A549 (cell line): ENCODE data around the gene ZNF184. TPM values are rescaled to one million over a fixed set of nuclear protein-coding genes. Genes with fewer than 3 reads are reported as not detected.
A peak's percentile ranks its signal among the peaks of the same experiment; 100 is the strongest.

Experiments used
- ATAC-seq, 2 experiments: fragments of 200-7000 bp in 1 of 2; fragments of >200 bp in 1 of 2; cut with Nextera tagmentation in 1 of 2; cut with Tn5 transposase in 1 of 2; 3 replicates each; pipeline versions ENCODE4 v1.8.0 to v1.9.1; 2018 to 2020; ENCODE audit warnings: mild to moderate bottlenecking in 1 of 2, moderate library complexity in 1 of 2
- CTCF ChIA-PET: fragments of 300-600 bp; sonication (Branson Sonifier 250); formaldehyde crosslinking; extraction: SDS; loops from one replicate; lab custom pipeline; 2021; ENCODE audit warnings: antibody characterized with exemption, inconsistent platforms; lab: Yijun Ruan, JAX
- POLR2A ChIA-PET: fragments of 350-600 bp; formaldehyde crosslinking; extraction: SDS; loops from one replicate; lab custom pipeline; 2021; ENCODE audit warnings: antibody characterized with exemption, inconsistent platforms; lab: Yijun Ruan, JAX
- DNase-seq, 2 experiments: peaks; one replicate each; pipeline versions ENCODE4 v3.0.0 to v3.0.0-alpha.2; 2011 to 2016; ENCODE audit warnings: low read depth in 1 of 2, low spot score in 1 of 2
- FAIRE-seq: peaks from 2 replicates; lab custom pipeline; 2011; peaks lifted over from hg19 to GRCh38; lab: Jason Lieb, UNC
- H3K27ac ChIP-seq, 2 experiments: fragments of >200 bp; sonication (Bioruptor Twin); formaldehyde crosslinking; 3 replicates each; pipeline ENCODE4 v1.5.1; 2016 to 2017
- H3K4me1 ChIP-seq: fragments of >200 bp; sonication (Bioruptor Twin); formaldehyde crosslinking; 3 replicates; pipeline ENCODE4 v1.6.1; 2016
- H3K4me2 ChIP-seq: fragments of >200 bp; sonication (Bioruptor Twin); formaldehyde crosslinking; 3 replicates; pipeline ENCODE4 v1.6.1; 2016
- H3K4me3 ChIP-seq: fragments of >200 bp; sonication (Bioruptor Twin); formaldehyde crosslinking; 3 replicates; pipeline ENCODE4 v1.5.1; 2016
- H3K9me3 ChIP-seq: fragments of >200 bp; sonication (Bioruptor Twin); formaldehyde crosslinking; 3 replicates; pipeline ENCODE4 v1.6.1; 2016
- BHLHE40 ChIP-seq: IDR thresholded peaks from 2 replicates; pipeline ENCODE4 v1.6.1; 2012; ENCODE audit warnings: low read depth, low read length, inconsistent platforms
- CBX2 ChIP-seq: fragments of 200-600 bp; sonication (generic); IDR thresholded peaks from 2 replicates; pipeline ENCODE4 v1.6.1; 2016; ENCODE audit warnings: low read depth, mild to moderate bottlenecking, borderline replicate concordance
- ESRRA ChIP-seq: fragments of 150-350 bp; IDR thresholded peaks from 2 replicates; pipeline ENCODE4 v1.6.1; 2014; ENCODE audit warnings: mild to moderate bottlenecking, low read length, borderline replicate concordance
- FOSL2 ChIP-seq, 2 experiments: fragments of 450-650 bp in 1 of 2; fragments of >200 bp in 1 of 2; sonication (Bioruptor Twin) in 1 of 2; formaldehyde crosslinking; IDR thresholded peaks; 2 replicates each; pipeline versions ENCODE4 v1.5.0 to v1.6.1; 2016 to 2020; ENCODE audit warnings: mild to moderate bottlenecking in 1 of 2, moderate library complexity in 1 of 2
- JUN ChIP-seq, 2 experiments: fragments of >200 bp; sonication (Bioruptor Twin); formaldehyde crosslinking; IDR thresholded peaks; 2 replicates in 1 of 2; 3 replicates in 1 of 2; pipeline ENCODE4 v1.6.1; 2016 to 2017
- KDM1A ChIP-seq: fragments of 200-600 bp; sonication (generic); IDR thresholded peaks from 2 replicates; pipeline ENCODE4 v1.6.1; 2016; ENCODE audit warnings: low read depth, mild to moderate bottlenecking
- KDM5A ChIP-seq: fragments of 200-600 bp; sonication (generic); IDR thresholded peaks from 2 replicates; pipeline ENCODE4 v1.6.1; 2016; ENCODE audit warnings: antibody characterized with exemption, mild to moderate bottlenecking
- MAFK ChIP-seq: fragments of 450-650 bp; IDR thresholded peaks from 2 replicates; pipeline ENCODE4 v1.6.1; 2014; ENCODE audit not compliant: partially characterized antibody
- MYC ChIP-seq: IDR thresholded peaks from 2 replicates; pipeline ENCODE4 v1.6.1; 2012; ENCODE audit warnings: mild to moderate bottlenecking, inconsistent platforms, low read length, improper control_type of control experiment, borderline replicate concordance
- NR3C1 ChIP-seq: fragments of >200 bp; sonication (Bioruptor Twin); formaldehyde crosslinking; IDR thresholded peaks from 3 replicates; pipeline ENCODE4 v1.6.1; 2017
- PHF8 ChIP-seq: fragments of 200-600 bp; sonication (generic); IDR thresholded peaks from 2 replicates; pipeline ENCODE4 v1.6.1; 2016; ENCODE audit warnings: low read depth, mild to moderate bottlenecking, antibody characterized with exemption, moderate library complexity, borderline replicate concordance
- POLR2A ChIP-seq: IDR thresholded peaks from 2 replicates; pipeline ENCODE4 v1.6.1; 2012; ENCODE audit warnings: mild to moderate bottlenecking, low read length
- POLR2AphosphoS2 ChIP-seq: conservative IDR thresholded peaks from 2 replicates; pipeline ENCODE4 v1.6.1; 2012; ENCODE audit warnings: low read length, improper control_type of control experiment, inconsistent platforms
- RAD21 ChIP-seq, 2 experiments: fragments of >200 bp in 1 of 2; sonication (Bioruptor Twin) in 1 of 2; formaldehyde crosslinking in 1 of 2; IDR thresholded peaks in 1 of 2; conservative IDR thresholded peaks in 1 of 2; 2 replicates in 1 of 2; 3 replicates in 1 of 2; pipeline ENCODE4 v1.6.1; 2012 to 2018; ENCODE audit warnings: inconsistent platforms in 1 of 2
- RCOR1 ChIP-seq: fragments of 150-350 bp; IDR thresholded peaks from 2 replicates; pipeline ENCODE4 v1.6.1; 2014; ENCODE audit warnings: antibody characterized with exemption, low read length, low read depth
- RFX5 ChIP-seq: fragments of 450-650 bp; IDR thresholded peaks from 2 replicates; pipeline ENCODE4 v1.7.1; 2014; ENCODE audit warnings: antibody characterized with exemption, mild to moderate bottlenecking, moderate library complexity
- SMC3 ChIP-seq: fragments of >200 bp; sonication (Bioruptor Twin); formaldehyde crosslinking; IDR thresholded peaks from 3 replicates; pipeline ENCODE4 v1.6.1; 2018; ENCODE audit warnings: inconsistent platforms
- WGBS: methylation state at CpG from one replicate; pipeline ENCODE4 v1.1.6; 2017; ENCODE audit errors: missing lambda C conversion rate; 5-methylcytosine and 5-hydroxymethylcytosine counted together
- polyA plus RNA-seq, 4 experiments: library from polyadenylated mRNA; depleted of rRNA in 3 of 4; stranded (reverse); fragments of >200 nt; fragmentation: RNase III in 1 of 4; extraction: RNeasy Plus Mini Kit Qiagen cat#74134 plus additional on column Dnase treatment in 1 of 4; gene quantifications; 2 replicates in 3 of 4; 3 replicates in 1 of 4; pipeline ENCODE4 v1.2.3, GENCODE V29; 2011 to 2017
- TF ChIP-seq, protein P1 (sequence below): fragments of >200 bp; sonication (Bioruptor Twin); formaldehyde crosslinking; IDR thresholded peaks from 3 replicates; pipeline ENCODE4 v1.5.1; 2016

The ZNF184 gene
- polyA plus RNA-seq, 2 of the 4 experiments (the other 2 are of a cell fraction), result 2.5 to 4.9 TPM

DNA sequence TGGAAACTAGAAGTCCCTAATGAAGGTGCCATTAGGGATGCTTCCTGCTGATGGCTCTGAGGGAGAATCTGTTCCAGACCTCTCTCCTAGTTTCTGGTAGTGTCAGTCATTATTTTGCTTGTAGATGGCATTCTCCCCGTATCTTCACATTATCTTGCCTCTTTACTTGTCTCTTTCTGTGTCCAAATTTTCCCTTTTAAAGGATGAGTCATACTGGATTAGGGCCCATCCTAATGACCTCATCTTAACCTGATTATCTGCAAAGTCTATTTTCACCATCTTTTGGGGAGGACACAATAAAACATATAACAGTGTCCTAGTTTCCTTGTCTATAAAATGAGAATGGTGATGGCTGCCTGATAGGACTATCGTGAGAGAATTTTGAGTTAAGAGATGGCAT is 57.0 kb downstream of the ZNF184 start:
- H3K27ac ChIP-seq, result no peak overlapping the region
- H3K4me2 ChIP-seq, result no peak overlapping the region
- POLR2A ChIA-PET, result no interaction called here
- no peak overlapping the region for H3K4me3 ChIP-seq
- CTCF ChIA-PET, result no interaction called here
- DNase-seq (no peak), FAIRE-seq (no peak), ATAC-seq (no peak)
- WGBS, result 5% methylated on average over 2 of the region's 2 CpGs
- TF ChIP-seq MYC, result no peak
- TF ChIP-seq, protein P1, sequence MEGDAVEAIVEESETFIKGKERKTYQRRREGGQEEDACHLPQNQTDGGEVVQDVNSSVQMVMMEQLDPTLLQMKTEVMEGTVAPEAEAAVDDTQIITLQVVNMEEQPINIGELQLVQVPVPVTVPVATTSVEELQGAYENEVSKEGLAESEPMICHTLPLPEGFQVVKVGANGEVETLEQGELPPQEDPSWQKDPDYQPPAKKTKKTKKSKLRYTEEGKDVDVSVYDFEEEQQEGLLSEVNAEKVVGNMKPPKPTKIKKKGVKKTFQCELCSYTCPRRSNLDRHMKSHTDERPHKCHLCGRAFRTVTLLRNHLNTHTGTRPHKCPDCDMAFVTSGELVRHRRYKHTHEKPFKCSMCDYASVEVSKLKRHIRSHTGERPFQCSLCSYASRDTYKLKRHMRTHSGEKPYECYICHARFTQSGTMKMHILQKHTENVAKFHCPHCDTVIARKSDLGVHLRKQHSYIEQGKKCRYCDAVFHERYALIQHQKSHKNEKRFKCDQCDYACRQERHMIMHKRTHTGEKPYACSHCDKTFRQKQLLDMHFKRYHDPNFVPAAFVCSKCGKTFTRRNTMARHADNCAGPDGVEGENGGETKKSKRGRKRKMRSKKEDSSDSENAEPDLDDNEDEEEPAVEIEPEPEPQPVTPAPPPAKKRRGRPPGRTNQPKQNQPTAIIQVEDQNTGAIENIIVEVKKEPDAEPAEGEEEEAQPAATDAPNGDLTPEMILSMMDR, result no peak
- TF ChIP-seq BHLHE40, result no peak
- TF ChIP-seq RCOR1, result no peak
- peaks cover 8% of the 10 kb centered on the region; the same call in 2 of the 3 replicates for H3K9me3 ChIP-seq
- no peaks in the 10 kb centered on the region for H3K4me1 ChIP-seq

DNA sequence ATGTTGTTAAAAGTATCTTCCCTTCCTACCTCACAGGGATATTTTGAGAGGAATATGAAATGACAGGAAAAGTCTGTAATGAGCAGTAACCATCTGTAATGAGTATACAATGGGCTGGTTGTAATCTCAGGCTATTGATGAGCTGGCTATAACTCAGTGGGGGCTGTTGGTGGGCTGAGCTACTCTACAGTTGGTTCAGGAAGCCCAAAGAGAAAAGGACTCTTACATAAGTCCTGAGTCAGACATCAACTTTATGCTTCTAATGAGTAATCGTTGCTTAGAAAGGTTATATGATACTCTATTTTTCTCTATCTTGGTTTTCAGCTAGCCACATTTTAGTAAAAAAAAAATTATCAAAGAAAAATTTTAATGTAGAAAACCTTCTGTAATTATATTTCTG is 57.9 kb downstream of the ZNF184 start:
- no peak overlapping the region for H3K27ac ChIP-seq
- H3K4me3 ChIP-seq, result no peak overlapping the region
- ChIA-PET POLR2A (no interaction called here), CTCF (no interaction called here)
- H3K9me3 ChIP-seq, result peaks cover 8% of the 10 kb centered on the region; the same call in 2 of the 3 replicates
- no peak for TF ChIP-seq FOSL2 (IDR thresholded peaks at IDR 0.05)
- TF ChIP-seq FOSL2 (CRISPR knock-in tag; IDR thresholded peaks at IDR 0.05), result no peak
- TF ChIP-seq SMC3, result no peak
- no peak for TF ChIP-seq MAFK
- no peak for TF ChIP-seq KDM5A
- no peak for TF ChIP-seq KDM1A
- TF ChIP-seq POLR2AphosphoS2, result no peak
- no peak for TF ChIP-seq POLR2A
- TF ChIP-seq ESRRA, result no peak
- H3K4me1 ChIP-seq, result no peaks in the 10 kb centered on the region
- FAIRE-seq (no peak), ATAC-seq (no peak), DNase-seq (no peak)
- no peak overlapping the region for H3K4me2 ChIP-seq
- 0% methylated on average over 1 of the region's 1 CpG for WGBS

DNA sequence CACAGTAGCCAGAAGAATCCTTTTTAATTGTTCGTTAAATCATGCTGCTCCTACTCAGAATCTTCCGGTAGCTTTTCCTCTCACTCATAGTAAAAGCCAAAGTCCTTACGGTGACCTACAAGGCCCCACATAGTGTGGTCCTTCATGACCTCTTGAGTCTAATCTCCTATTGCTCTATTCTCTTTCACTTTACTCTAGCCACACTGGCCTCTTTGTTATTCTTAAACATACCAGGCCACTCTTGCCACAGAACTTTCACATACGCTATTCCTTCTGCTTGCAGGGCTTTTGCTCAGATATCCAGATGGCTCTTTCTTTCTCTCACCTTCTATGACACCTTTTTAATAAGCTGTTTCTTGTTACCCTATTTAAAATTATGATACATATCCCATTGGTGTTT is 58.6 kb downstream of the ZNF184 start:
- DNase-seq (no peak), FAIRE-seq (no peak)
- H3K4me3 ChIP-seq, result no peak overlapping the region
- peaks cover 8% of the 10 kb centered on the region; the same call in 2 of the 3 replicates for H3K9me3 ChIP-seq
- 28% methylated on average over 4 of the region's 4 CpGs for WGBS
- H3K4me1 ChIP-seq, result no peaks in the 10 kb centered on the region
- CTCF ChIA-PET, result no interaction called here
- TF ChIP-seq BHLHE40, result no peak
- TF ChIP-seq MYC, result no peak
- no peak for TF ChIP-seq PHF8
- TF ChIP-seq, protein P1, result no peak
- no peak for TF ChIP-seq NR3C1
- no peak for TF ChIP-seq POLR2AphosphoS2
- no peak for TF ChIP-seq SMC3
- TF ChIP-seq, all 56 proteins: peak for 0
- POLR2A ChIA-PET, result no interaction called here
- Histone ChIP-seq H3K27ac (no peak overlapping the region), H3K4me2 (no peak overlapping the region)
- ATAC-seq, result no peak

DNA sequence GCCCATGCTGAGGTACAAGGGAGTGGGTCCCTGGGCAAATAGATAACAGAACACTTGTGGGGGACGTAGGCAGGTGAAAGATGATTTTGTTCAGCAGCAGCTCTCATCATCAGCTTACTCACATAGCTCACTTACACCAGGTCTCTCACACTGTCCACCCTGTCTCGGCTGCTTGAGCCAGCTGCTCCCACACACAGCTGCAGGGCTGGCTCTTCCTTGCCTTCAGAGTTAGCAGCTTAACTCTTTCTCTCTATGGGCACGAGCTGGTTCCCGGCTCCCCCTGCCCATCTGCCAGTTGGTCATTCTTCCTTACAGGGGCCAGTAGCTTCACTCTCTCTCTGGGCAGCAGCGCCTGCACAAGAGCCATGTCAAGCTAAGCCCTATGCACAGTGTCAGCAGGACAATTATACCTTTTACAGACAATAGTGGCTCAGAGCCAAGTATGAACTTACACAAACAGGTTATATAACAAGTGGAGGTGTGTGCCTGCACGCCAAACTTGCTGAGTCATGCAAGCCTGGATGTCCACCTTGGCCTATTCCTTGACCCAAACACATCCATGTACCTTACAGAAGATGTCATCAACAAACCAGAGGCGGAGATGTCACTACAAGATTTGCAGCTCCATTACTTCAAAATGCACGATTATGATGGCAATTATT is 65.6 kb downstream of the ZNF184 start:
- no peak for FAIRE-seq
- Histone ChIP-seq H3K27ac (no peak overlapping the region), H3K4me2 (no peak overlapping the region), H3K4me3 (no peak overlapping the region), H3K4me1 (no peaks in the 10 kb centered on the region), H3K9me3 (peaks cover 9% of the 10 kb centered on the region; the same call in 2 of the 3 replicates)
- ChIA-PET POLR2A (no interaction called here), CTCF (no interaction called here)
- ATAC-seq, result no peak
- 37% methylated on average over 6 of the region's 8 CpGs for WGBS
- no peak for DNase-seq
- TF ChIP-seq RFX5 (no peak), RAD21 (conservative IDR thresholded peaks at IDR 0.05 in 1 of 2, IDR thresholded peaks at IDR 0.05 in 1 of 2) (no peak), JUN (IDR thresholded peaks at IDR 0.05) (no peak), MAFK (peak; percentile 65), CBX2 (no peak)
- TF ChIP-seq, protein P1, result no peak
